ENCODE results near the gene TM9SF1. TPM values are rescaled to one million over a fixed set of nuclear protein-coding genes. Genes with fewer than 3 reads are reported as not detected.

Gene TM9SF1
- total and polyA plus RNA-seq, 9 of the 15 experiments (the other 6 are each of a cell fraction or from before 2014, with no cell fraction given) = 5.3 to 20.3 (median 11.8) TPM

DNA sequence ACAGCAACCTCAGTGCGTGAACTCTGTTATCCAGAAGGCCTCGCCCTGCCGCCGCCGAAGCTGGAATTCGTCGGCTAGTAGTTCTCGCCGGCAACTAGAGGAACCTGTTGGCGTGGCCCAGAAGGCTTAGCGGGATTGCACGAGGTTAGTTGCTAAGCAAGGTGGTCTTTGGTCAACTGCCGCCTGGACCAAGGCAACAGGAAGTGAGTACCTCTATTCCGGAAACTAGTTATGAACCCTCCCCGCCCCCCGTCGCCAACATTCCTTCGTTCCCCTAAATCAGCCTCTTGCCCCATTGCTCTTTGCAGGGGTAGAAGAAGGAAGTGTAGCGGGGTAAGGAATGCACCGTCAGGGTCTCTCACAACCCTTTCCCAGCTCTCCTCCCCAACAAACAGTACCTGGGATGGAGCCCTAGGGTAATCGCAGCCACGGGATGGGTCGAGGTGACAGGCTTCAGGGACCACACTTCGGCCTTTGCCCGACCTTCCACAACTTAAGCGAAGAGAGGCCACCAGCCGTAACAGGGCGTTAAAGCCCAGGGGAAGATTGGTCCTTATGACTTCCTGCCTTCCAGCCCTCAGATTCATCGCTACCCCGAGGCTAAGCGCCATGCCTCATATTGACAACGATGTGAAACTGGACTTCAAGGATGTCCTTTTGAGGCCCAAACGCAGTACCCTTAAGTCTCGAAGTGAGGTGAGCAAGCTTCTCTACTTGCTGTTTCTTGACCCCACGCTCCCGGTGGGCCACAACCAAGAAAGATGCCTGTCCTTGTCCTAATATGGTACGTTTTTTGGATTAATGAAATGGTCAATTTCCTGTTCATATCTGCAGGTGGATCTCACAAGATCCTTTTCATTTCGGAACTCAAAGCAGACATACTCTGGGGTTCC is 37.6 kb upstream of the TM9SF1 start, which contains the start of gene GMPR2 (continued):
- TF ChIP-seq, protein P1, sequence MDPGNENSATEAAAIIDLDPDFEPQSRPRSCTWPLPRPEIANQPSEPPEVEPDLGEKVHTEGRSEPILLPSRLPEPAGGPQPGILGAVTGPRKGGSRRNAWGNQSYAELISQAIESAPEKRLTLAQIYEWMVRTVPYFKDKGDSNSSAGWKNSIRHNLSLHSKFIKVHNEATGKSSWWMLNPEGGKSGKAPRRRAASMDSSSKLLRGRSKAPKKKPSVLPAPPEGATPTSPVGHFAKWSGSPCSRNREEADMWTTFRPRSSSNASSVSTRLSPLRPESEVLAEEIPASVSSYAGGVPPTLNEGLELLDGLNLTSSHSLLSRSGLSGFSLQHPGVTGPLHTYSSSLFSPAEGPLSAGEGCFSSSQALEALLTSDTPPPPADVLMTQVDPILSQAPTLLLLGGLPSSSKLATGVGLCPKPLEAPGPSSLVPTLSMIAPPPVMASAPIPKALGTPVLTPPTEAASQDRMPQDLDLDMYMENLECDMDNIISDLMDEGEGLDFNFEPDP (CRISPR knock-in tag; IDR thresholded peaks at IDR 0.05) = no peak
- TF ChIP-seq FOXA1 (IDR thresholded peaks at IDR 0.05; ENCODE audit: borderline replicate concordance) (no peak), RFX7 (CRISPR knock-in tag; IDR thresholded peaks at IDR 0.05) (no peak), PTBP1 (IDR thresholded peaks at IDR 0.05; ENCODE audit: low read depth, low read length) (no peak), POLR2A (conservative IDR thresholded peaks at IDR 0.05) (peak; percentile 64), ZNF3 (CRISPR knock-in tag; IDR thresholded peaks at IDR 0.05) (no peak), PRPF4 (IDR thresholded peaks at IDR 0.05; ENCODE audit: insufficient read depth, low read depth, low read length, poor library complexity, severe bottlenecking) (no peak), EHMT2 (IDR thresholded peaks at IDR 0.05) (no peak), KAT2B (IDR thresholded peaks at IDR 0.05; ENCODE audit: low read depth, low read length) (no peak), CTBP1 (IDR thresholded peaks at IDR 0.05; ENCODE audit: borderline replicate concordance) (no peak; the same call in 1 of the 2 replicates), SRSF7 (optimal IDR thresholded peaks at IDR 0.05; ENCODE audit: low read depth, low read length) (no peak), KLF6 (CRISPR knock-in tag; IDR thresholded peaks at IDR 0.05; ENCODE audit: borderline replicate concordance) (no peak)
- TF ChIP-seq, protein P2, sequence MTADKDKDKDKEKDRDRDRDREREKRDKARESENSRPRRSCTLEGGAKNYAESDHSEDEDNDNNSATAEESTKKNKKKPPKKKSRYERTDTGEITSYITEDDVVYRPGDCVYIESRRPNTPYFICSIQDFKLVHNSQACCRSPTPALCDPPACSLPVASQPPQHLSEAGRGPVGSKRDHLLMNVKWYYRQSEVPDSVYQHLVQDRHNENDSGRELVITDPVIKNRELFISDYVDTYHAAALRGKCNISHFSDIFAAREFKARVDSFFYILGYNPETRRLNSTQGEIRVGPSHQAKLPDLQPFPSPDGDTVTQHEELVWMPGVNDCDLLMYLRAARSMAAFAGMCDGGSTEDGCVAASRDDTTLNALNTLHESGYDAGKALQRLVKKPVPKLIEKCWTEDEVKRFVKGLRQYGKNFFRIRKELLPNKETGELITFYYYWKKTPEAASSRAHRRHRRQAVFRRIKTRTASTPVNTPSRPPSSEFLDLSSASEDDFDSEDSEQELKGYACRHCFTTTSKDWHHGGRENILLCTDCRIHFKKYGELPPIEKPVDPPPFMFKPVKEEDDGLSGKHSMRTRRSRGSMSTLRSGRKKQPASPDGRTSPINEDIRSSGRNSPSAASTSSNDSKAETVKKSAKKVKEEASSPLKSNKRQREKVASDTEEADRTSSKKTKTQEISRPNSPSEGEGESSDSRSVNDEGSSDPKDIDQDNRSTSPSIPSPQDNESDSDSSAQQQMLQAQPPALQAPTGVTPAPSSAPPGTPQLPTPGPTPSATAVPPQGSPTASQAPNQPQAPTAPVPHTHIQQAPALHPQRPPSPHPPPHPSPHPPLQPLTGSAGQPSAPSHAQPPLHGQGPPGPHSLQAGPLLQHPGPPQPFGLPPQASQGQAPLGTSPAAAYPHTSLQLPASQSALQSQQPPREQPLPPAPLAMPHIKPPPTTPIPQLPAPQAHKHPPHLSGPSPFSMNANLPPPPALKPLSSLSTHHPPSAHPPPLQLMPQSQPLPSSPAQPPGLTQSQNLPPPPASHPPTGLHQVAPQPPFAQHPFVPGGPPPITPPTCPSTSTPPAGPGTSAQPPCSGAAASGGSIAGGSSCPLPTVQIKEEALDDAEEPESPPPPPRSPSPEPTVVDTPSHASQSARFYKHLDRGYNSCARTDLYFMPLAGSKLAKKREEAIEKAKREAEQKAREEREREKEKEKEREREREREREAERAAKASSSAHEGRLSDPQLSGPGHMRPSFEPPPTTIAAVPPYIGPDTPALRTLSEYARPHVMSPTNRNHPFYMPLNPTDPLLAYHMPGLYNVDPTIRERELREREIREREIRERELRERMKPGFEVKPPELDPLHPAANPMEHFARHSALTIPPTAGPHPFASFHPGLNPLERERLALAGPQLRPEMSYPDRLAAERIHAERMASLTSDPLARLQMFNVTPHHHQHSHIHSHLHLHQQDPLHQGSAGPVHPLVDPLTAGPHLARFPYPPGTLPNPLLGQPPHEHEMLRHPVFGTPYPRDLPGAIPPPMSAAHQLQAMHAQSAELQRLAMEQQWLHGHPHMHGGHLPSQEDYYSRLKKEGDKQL (CRISPR knock-in tag; IDR thresholded peaks at IDR 0.05; ENCODE audit: borderline replicate concordance) = no peak
- TF ChIP-seq, protein P3, sequence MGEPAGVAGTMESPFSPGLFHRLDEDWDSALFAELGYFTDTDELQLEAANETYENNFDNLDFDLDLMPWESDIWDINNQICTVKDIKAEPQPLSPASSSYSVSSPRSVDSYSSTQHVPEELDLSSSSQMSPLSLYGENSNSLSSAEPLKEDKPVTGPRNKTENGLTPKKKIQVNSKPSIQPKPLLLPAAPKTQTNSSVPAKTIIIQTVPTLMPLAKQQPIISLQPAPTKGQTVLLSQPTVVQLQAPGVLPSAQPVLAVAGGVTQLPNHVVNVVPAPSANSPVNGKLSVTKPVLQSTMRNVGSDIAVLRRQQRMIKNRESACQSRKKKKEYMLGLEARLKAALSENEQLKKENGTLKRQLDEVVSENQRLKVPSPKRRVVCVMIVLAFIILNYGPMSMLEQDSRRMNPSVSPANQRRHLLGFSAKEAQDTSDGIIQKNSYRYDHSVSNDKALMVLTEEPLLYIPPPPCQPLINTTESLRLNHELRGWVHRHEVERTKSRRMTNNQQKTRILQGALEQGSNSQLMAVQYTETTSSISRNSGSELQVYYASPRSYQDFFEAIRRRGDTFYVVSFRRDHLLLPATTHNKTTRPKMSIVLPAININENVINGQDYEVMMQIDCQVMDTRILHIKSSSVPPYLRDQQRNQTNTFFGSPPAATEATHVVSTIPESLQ (CRISPR knock-in tag; IDR thresholded peaks at IDR 0.05) = no peak
- TF ChIP-seq, protein P4, sequence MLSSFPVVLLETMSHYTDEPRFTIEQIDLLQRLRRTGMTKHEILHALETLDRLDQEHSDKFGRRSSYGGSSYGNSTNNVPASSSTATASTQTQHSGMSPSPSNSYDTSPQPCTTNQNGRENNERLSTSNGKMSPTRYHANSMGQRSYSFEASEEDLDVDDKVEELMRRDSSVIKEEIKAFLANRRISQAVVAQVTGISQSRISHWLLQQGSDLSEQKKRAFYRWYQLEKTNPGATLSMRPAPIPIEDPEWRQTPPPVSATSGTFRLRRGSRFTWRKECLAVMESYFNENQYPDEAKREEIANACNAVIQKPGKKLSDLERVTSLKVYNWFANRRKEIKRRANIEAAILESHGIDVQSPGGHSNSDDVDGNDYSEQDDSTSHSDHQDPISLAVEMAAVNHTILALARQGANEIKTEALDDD (IDR thresholded peaks at IDR 0.05) = peak; percentile 45; the same call in 1 of the 2 replicates
